Activated gamma-delta T cell (primary cell): Measurements from ENCODE around the gene TAAR9.

Source experiments
- DNase-seq: peaks from one replicate; lab custom pipeline; 2025; lab: John Stamatoyannopoulos, UW
- total RNA-seq, 2 donors: gene quantifications; one replicate each; lab custom pipeline; 2026; lab: John Stamatoyannopoulos, UW

The TAAR9 gene, protein sequence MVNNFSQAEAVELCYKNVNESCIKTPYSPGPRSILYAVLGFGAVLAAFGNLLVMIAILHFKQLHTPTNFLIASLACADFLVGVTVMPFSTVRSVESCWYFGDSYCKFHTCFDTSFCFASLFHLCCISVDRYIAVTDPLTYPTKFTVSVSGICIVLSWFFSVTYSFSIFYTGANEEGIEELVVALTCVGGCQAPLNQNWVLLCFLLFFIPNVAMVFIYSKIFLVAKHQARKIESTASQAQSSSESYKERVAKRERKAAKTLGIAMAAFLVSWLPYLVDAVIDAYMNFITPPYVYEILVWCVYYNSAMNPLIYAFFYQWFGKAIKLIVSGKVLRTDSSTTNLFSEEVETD
- total RNA-seq: 0 reads per million in 2 donors

DNA sequence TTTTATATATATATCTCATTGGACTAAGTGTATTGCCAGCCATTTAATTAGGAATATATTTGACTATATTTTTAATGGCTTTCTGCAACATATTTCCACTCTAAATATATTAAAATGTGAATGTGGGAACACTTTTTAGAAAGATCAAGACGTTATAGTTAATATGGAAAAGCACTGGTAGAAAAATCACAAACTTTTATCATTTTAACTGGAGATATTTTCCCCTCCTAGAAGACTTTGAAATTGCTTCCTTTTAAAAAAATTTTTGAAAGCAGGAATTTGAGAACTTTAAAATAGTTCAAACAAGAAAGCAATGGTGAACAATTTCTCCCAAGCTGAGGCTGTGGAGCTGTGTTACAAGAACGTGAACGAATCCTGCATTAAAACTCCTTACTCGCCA lies at the start of gene TAAR9:
Gene TAAR9 (plus strand): TSS at position 301 of the 400 bp plus-strand sequence. CDS start 13 bp downstream, at position 314.
- DNase-seq: no peak

DNA sequence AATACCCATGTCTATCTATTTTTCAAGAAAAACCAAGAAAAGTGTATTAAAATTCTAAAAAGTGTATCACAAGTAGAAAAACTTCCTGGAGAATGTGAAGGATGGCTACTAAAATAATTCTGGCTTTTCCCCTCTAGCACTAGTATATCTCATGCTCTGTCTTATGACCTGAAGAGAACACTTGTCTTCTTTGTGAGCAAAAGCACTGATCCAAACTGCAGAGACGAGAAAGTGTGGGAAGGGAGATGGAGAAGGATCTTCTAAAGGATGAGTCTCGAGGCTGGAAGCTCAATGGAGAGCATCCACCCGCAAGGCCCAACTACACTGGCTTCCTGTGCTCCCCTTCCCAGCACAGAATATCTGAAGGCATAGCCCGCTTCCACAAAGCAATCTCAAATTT lies 48.7 kb upstream of the TAAR9 start:
- no peak for DNase-seq

DNA sequence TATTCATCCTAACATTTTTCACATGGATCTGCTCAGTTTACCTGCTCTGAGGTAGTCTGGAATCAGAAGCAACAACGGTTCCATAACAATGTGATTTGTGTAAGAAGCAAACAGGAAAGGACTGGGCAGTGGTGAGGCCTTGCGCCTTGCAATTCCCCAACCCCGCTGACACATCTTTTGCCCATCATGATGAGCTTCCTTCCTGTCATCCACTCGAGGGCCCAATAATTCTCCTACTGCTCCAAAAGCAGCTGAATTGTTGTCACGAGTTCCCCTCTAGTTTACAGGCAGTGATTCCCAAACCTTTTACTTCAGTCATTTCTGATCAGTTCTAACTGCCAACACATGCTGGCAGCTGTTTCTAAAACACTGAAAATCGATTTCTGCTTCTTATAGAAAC lies 48.1 kb upstream of the TAAR9 start:
- no peak for DNase-seq

DNA sequence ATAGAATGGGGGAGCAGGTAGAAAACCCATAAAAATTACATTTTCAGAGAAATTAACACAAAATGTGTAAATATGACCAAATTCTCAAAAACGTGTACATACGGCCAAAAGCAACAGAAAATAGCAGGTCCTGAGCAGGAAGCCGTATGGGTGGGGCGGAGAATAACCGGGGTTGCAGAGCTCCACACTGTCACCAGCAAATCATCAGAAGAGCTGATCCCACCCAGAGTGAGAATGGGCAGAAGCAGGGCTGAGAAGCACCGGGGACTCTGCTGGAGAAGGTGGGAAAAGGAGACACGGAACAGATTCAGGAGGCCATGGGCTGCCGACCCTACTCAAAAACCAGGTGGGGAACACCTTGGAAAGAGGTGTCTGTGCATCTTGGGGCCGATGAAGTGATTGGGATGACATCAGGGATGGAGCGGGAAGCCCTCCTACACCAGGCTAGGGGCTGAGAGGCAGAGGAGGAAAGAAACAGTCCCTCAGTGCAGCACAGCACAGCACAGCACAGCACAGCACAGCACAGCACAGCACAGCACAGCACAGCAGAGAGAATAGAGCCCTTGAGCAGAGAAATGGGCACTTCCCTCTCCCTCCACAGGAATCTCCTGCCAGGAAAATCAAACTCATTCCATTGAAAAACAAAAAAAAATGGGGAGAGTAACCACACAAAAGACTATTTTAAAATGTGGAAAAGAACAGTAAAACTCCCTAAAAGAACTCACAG lies 47.4 kb upstream of the TAAR9 start:
- DNase-seq: no peak

GRCh38 chr6:132491303-132491702 lies 46.8 kb upstream of the TAAR9 start:
- no peak for DNase-seq

- no peak for DNase-seq
These were observed 46.2 kb upstream of the TAAR9 start for GRCh38 chr6:132491881-132492280.

DNA sequence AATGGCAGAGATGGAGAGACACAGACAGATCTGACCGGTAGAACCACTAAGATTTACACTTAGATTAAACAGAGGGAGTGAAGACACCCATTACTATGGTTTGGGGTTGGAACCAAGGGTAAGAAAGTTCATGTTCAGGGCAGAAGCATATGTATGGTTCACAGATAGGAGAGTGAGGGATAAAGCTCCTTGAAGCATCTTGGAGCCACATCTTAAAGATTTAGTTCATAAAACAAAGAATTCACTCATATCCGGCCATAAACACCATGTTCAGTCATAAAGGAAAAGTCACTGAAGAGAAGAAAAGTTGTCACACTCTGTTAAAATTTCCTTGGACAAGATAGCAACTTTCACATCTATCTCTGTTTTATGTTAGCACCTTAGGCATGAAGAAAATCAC lies 43.1 kb upstream of the TAAR9 start:
- no peak for DNase-seq

DNA sequence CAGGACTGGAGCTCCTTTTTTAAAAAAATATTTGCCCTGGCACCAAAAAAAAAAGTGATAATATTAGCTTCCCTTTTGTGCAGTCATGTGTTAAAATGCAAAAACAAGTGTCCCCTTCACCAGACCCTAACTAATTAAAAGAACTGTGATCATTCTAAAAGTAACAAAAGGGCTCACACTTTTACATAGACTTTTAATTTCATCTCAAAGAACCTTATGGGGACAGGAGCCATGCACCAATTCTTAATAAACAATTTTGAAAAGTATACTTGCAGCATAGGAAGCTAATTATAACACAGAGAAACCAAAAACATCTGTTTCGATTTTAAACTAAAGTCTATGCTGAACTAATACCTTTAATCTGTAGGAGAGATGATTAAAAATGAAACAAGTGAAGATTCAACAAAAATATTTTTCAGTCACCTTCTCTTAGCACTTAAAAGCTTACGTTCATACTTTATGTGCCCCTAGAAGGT lies 42.4 kb upstream of the TAAR9 start:
- DNase-seq: no peak

- DNase-seq: no peak
These were observed 41.4 kb upstream of the TAAR9 start for GRCh38 chr6:132496519-132497180.

- no peak for DNase-seq
These were observed 39.4 kb upstream of the TAAR9 start for GRCh38 chr6:132498638-132499037.

- DNase-seq: no peak
These were observed 38.3 kb upstream of the TAAR9 start for GRCh38 chr6:132499757-132500156.

- DNase-seq: no peak
These were observed 33.3 kb upstream of the TAAR9 start for GRCh38 chr6:132504757-132505156.

DNA sequence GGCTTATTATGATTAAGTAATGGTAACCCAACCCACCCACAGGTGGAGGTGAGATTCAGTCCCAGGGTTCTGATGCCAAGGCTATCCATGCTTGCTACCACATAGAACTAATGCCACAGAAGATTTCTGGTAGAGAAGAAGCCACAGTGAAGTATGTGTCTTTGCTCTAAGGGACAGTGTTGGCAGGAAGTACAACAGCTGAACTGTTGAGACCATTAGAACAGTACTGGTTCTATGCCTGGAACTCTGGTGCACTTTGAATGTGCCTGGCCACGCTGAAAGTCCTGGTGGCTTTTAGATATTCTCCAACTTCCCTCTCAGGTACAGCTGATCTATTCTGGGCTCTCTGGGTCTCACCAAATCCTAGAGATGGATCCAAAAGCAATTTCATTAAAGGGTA lies 32.9 kb upstream of the TAAR9 start:
- DNase-seq: no peak

DNA sequence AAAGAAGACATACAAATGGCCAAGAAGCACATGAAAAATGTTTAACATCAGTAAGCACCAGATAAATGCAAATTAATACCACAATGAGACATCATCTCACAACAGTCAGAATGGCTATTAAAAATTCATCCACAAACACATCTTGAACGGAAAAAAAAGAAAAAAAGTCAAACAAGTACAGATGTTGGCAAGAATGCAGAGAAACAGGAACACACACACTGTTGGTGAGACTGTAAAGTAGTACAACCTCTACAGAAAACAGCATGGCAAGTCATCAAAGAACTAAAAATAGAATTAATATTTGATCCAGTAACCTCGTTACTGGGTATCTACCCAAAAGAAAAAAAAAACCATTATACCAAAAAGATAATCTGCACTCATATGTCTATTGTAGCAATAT lies 31.6 kb upstream of the TAAR9 start:
- DNase-seq: no peak

DNA sequence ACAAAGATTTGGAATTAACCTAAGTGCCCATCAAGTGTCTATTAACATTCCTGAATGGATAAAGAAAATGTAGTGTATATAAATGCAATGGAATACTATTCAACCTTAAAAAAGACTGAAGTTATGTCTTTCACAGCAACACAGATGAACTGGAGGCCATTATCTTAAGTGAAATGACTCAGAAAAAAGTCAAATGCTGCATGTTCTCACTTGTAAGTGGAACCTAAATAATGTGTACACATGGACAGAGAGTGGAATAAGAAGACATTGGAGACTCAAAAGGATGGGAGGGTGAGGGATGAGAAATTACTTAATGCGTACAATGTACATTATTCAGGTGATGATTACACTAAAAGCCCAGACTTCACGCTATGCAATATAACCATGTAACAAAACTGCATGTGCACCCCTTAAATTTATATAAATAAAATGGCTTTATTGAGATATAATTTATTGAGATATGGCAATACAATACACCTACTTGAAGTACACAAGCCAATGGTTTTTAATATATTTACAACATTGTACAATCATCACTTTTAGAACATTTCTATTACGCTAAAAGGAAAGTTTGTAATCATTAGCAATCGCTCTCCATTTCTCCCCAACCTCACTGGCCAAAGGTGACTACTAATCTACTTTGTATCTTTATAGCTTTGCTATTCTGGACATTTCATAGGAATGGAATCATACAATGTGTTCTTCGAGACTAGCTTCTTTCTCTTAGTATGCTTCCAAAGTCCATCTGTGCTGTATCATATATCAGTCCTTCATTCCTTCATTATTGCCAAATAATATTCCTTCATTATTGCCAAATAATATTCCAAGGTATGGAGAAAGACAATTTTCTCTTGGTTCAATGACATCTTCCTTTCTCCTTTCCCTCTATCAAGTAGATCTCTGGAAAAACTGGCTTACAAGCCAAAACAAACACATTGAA lies 30.9 kb upstream of the TAAR9 start:
- no peak for DNase-seq

- DNase-seq: no peak
These were observed 26.8 kb upstream of the TAAR9 start for GRCh38 chr6:132511210-132511830.

GRCh38 chr6:132511831-132512220 lies 26.3 kb upstream of the TAAR9 start:
- DNase-seq: no peak

DNA sequence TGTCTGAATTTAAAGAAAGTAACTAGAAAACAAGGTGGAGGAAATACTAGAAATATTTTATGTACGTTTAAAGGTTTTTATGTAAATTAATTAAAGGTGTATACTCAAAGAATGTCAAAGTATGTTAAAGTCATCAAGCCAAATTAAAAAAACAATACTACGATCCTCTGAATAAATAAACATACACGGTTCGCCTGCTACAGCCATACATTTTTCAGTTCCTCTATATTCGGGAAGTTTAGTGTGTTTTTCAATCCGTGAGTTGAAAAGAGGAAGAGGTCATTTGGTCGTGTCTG lies 25.8 kb upstream of the TAAR9 start:
- DNase-seq: no peak

DNA sequence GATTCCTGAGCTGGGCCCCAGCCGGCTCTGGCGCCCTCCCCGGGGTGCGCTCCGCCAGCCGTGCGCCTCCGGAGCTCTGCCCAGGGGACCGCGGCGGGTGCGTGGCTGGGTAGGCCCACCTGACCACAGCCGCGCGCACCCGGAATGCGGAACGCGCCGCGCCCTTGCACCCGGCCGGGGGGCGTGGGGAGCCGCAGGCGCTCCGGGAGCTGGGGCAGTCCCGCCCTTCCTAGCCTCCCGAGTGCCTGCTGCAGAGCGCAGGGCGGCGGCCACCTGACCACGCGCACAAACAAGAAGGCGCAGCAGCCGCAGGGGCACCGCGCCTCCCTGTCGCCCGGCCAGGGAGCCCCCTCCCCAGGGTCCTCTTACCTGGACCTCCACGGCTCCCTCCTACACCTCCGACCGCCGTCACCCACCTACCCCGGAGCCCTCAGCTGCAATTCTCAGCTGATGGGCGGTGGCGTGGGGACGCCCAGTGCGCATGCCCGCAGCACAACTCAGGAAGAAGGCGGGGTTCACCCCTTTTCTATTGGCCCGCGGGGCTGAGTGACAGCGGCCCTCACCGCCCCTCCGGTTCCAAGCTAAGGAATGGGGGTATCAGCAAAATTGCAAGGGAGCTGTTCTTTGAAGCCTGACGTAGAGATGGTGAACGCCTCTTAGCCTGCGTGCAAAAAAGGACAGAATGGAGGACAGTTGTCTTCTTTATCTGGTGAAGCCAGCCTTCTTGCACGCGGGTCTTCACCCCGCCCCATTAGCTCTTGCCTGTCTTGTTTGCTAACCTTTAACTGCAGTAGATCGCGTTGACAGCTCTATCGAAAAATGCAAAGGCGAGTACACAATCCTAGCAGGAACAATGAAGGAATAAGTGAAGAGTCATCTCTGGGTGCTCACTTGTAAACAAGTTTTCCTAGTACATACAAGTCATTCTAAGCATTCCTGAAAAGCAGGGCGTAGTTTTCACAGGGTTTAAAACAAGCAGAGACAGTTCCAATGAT lies 25.1 kb upstream of the TAAR9 start, which contains the start of gene STX7:
Gene STX7 (minus strand): TSS at position 479 of the 995 bp plus-strand sequence. CDS start 9,586 bp downstream, outside the sequence.
- DNase-seq: peak; percentile 69
